ENCODE results near the gene LSM2. TPM values are rescaled to one million over a fixed set of nuclear protein-coding genes. Genes with fewer than 3 reads are reported as not detected.
"Not testable (repeated sequence)": the region's sequence is repeated elsewhere in the genome, so short reads cannot be mapped to it uniquely, and the experiment has no call there.

The LSM2 gene
- polyA plus RNA-seq, 2 of the 4 experiments (the other 2 are of a cell fraction) = 54.7 to 59.6 TPM

- FAIRE-seq (no peak), ATAC-seq (no peak), DNase-seq (ENCODE audit: low read depth in 1 of 2, low spot score in 1 of 2) (no peak)
- CTCF ChIA-PET = interaction anchor here (1.4 kb wide), 1 partner anchor 66 kb away, joined by 6 read pairs; no protein-coding TSS in a partner anchor
- no peaks in the 10 kb centered on the region for H3K9me3 ChIP-seq
- H3K27ac ChIP-seq = no peak overlapping the region
- peak overlapping the region; percentile 99 for H3K4me2 ChIP-seq
- TF ChIP-seq KDM5A (IDR thresholded peaks at IDR 0.05) (no peak), ZC3H11A (IDR thresholded peaks at IDR 0.05) (no peak), RNF2 (IDR thresholded peaks at IDR 0.05; ENCODE audit: borderline replicate concordance, low read depth) (no peak), SREBF2 (IDR thresholded peaks at IDR 0.05) (no peak), KDM1A (IDR thresholded peaks at IDR 0.05; ENCODE audit: low read depth) (no peak), RCOR1 (IDR thresholded peaks at IDR 0.05; ENCODE audit: low read depth, low read length) (no peak), NR3C1 (IDR thresholded peaks at IDR 0.05) (no peak), HOXA7 (CRISPR knock-in tag; IDR thresholded peaks at IDR 0.05) (no peak), NPAS2 (CRISPR knock-in tag; IDR thresholded peaks at IDR 0.05; ENCODE audit: borderline replicate concordance) (no peak), REST (IDR thresholded peaks at IDR 0.05) (no peak), MAFK (IDR thresholded peaks at IDR 0.05; ENCODE audit: partially characterized antibody) (no peak), ZNF302 (CRISPR knock-in tag; IDR thresholded peaks at IDR 0.05) (no peak), EHF (CRISPR knock-in tag; IDR thresholded peaks at IDR 0.05) (no peak), FOSB (CRISPR knock-in tag; IDR thresholded peaks at IDR 0.05) (no peak), FOSL2 (IDR thresholded peaks at IDR 0.05) (no peak), FOSL2 (CRISPR knock-in tag; IDR thresholded peaks at IDR 0.05) (no peak), RAD21 (conservative IDR thresholded peaks at IDR 0.05 in 1 of 2, IDR thresholded peaks at IDR 0.05 in 1 of 2) (no peak)
- H3K4me1 ChIP-seq = peaks cover 20% of the 10 kb centered on the region; the same call in 2 of the 3 replicates
- POLR2A ChIA-PET = interaction anchor here (1.3 to 2.0 kb wide), 2 partner anchors 12 to 24 kb away, joined by 3 to 6 read pairs; partner anchors contain the start of genes HSPA1B and NEU1
- peak overlapping the region; percentile 99 for H3K4me3 ChIP-seq
- 100% methylated on average over 3 of the region's 3 CpGs for WGBS (ENCODE audit: missing lambda C conversion rate)
Measured at GRCh38 chr6:31838968-31839367, 32.2 kb upstream of the LSM2 start.

GRCh38 chr6:31838114-31838553 is 31.4 kb upstream of the LSM2 start:
- WGBS (ENCODE audit: missing lambda C conversion rate) = 78% methylated on average over 7 of the region's 9 CpGs
- not testable (repeated sequence) for DNase-seq (ENCODE audit: low read depth in 1 of 2, low spot score in 1 of 2); ATAC-seq; H3K9me3 ChIP-seq; FAIRE-seq
- peak overlapping the region in 1 of 2 experiments; percentile 99; a peak in 3 of 6 replicates for H3K27ac ChIP-seq
- ChIA-PET POLR2A (interaction anchor here (2.0 kb wide), 1 partner anchor 11 kb away, joined by 6 read pairs; the partner anchor contains the start of gene HSPA1B), CTCF (interaction anchor here (0.7 to 1.4 kb wide), 3 partner anchors 50 to 85 kb away, joined by 3 to 6 read pairs (median 3); no protein-coding TSS in a partner anchor)
- H3K4me2 ChIP-seq = peak overlapping the region; percentile 99
- H3K4me1 ChIP-seq = peaks cover 20% of the 10 kb centered on the region; the same call in 2 of the 3 replicates
- H3K4me3 ChIP-seq = peak overlapping the region; percentile 99

GRCh38 chr6:31837369-31838113 is 30.8 kb upstream of the LSM2 start:
- CTCF ChIA-PET = interaction anchor here (0.7 to 1.4 kb wide), 2 partner anchors 50 to 65 kb away, joined by 3 to 6 read pairs; no protein-coding TSS in a partner anchor
- H3K9me3 ChIP-seq = no peaks in the 10 kb centered on the region
- H3K4me2 ChIP-seq = peak overlapping the region; percentile 99
- POLR2A ChIA-PET = interaction anchor here (0.6 to 2.1 kb wide), 2 partner anchors 10 to 22 kb away, joined by 3 to 11 read pairs; partner anchors contain the start of genes HSPA1A, HSPA1B and HSPA1L
- no peak for ATAC-seq
- H3K4me3 ChIP-seq = peak overlapping the region; percentile 99
- 0% methylated on average over 1 of the region's 1 CpG for WGBS (ENCODE audit: missing lambda C conversion rate)
- DNase-seq (ENCODE audit: low read depth in 1 of 2, low spot score in 1 of 2) = no peak
- H3K27ac ChIP-seq = peak overlapping the region in 1 of 2 experiments; percentile 99; a peak in 4 of 6 replicates
- TF ChIP-seq GATA3 (IDR thresholded peaks at IDR 0.05; ENCODE audit: borderline replicate concordance) = no peak
- no peak for TF ChIP-seq ZSCAN20 (CRISPR knock-in tag; IDR thresholded peaks at IDR 0.05)
- no peak for TF ChIP-seq CHD4 (IDR thresholded peaks at IDR 0.05; ENCODE audit: borderline replicate concordance)
- no peak for TF ChIP-seq NR3C1 (IDR thresholded peaks at IDR 0.05)
- TF ChIP-seq FOSL2 (IDR thresholded peaks at IDR 0.05) = no peak
- TF ChIP-seq FOSL2 (CRISPR knock-in tag; IDR thresholded peaks at IDR 0.05) = no peak
- peak in 1 of 2 experiments; percentile 13; a peak in 1 of 5 replicates for TF ChIP-seq JUN (IDR thresholded peaks at IDR 0.05)
- no peak for TF ChIP-seq NPAS2 (CRISPR knock-in tag; IDR thresholded peaks at IDR 0.05; ENCODE audit: borderline replicate concordance)
- FAIRE-seq = no peak
- H3K4me1 ChIP-seq = peaks cover 20% of the 10 kb centered on the region; the same call in 2 of the 3 replicates

All from A549 (cell line).